Activated CD8-positive, alpha-beta T cell treated with anti-CD3 and anti-CD28 coated beads for 36 hours (primary cell): ENCODE measurements around the gene OGFRL1. TPM values are rescaled to one million over a fixed set of nuclear protein-coding genes. Genes with fewer than 3 reads are reported as not detected.

Experiments used
- ATAC-seq: fragments of 200-7000 bp; cut with Tn5 transposase; one replicate; pipeline ENCODE4 v1.10.0; 2021; ENCODE audit warnings: mild to moderate bottlenecking, moderate library complexity
- CTCF ChIA-PET: fragments of 350-600 bp; sonication (Branson Sonifier 250); formaldehyde crosslinking; loops from one replicate; lab custom pipeline; 2021; ENCODE audit warnings: antibody characterized with exemption; lab: Charles Lee
- POLR2A ChIA-PET: fragments of 350-600 bp; sonication (Branson Sonifier 250); formaldehyde crosslinking; loops from one replicate; lab custom pipeline; 2021; ENCODE audit warnings: antibody characterized with exemption; lab: Charles Lee
- DNase-seq: peaks from one replicate; pipeline ENCODE4 v3.0.0-alpha.2; 2020
- H3K27ac Mint-ChIP-seq: one replicate; pipeline ENCODE4 v1.8.0; 2021; ENCODE audit warnings: mild to moderate bottlenecking, mixed read lengths
- H3K27me3 Mint-ChIP-seq: one replicate; pipeline ENCODE4 v1.8.0; 2021; ENCODE audit warnings: mixed read lengths
- H3K36me3 Mint-ChIP-seq: one replicate; pipeline ENCODE4 v1.8.0; 2021; ENCODE audit warnings: low read depth, mixed read lengths
- H3K4me1 Mint-ChIP-seq: one replicate; pipeline ENCODE4 v1.8.0; 2021; ENCODE audit warnings: low read depth, mixed read lengths
- H3K4me3 Mint-ChIP-seq: one replicate; pipeline ENCODE4 v1.8.0; 2021; ENCODE audit warnings: mild to moderate bottlenecking, moderate library complexity, mixed read lengths
- H3K9me3 Mint-ChIP-seq: one replicate; pipeline ENCODE4 v1.8.0; 2021; ENCODE audit warnings: mixed read lengths
- CTCF ChIP-seq: fragments of 200-600 bp; IDR thresholded peaks from one replicate; pipeline ENCODE4 v1.8.0; 2022; ENCODE audit warnings: antibody characterized with exemption, mild to moderate bottlenecking
- intact Hi-C: fragments of 100-400 bp; cut with micrococcal nuclease; formaldehyde crosslinking; loops from one replicate; pipeline ENCODE4 v1.10.0; 2022
- total RNA-seq, 2 experiments: library from RNA; stranded (reverse); gene quantifications; one replicate each; pipeline ENCODE4 v1.2.3, GENCODE V29; 2021

The OGFRL1 gene
- total RNA-seq, 2 experiments from 2014 or later, result 4.6 TPM

- Mint-ChIP-seq H3K27me3 (no peaks in the 10 kb centered on the region), H3K9me3 (no peaks in the 10 kb centered on the region), H3K4me3 (no peak overlapping the region), H3K4me1 (peaks cover 4% of the 10 kb centered on the region), H3K36me3 (no peaks in the 10 kb centered on the region), H3K27ac (no peak overlapping the region)
- intact Hi-C loops, result no loop called here
- ChIA-PET POLR2A (interaction anchor here (0.7 kb wide), 1 partner anchor 10 kb away, joined by 3 read pairs; no protein-coding TSS in a partner anchor), CTCF (no interaction called here)
- no peak for DNase-seq
- ATAC-seq, result peak; percentile 30
- TF ChIP-seq CTCF, result no peak
These were observed 40.3 kb upstream of the OGFRL1 start for GRCh38 chr6:71248306-71248765.

- POLR2A ChIA-PET, result interaction anchor here (0.7 kb wide), 3 partner anchors 9 to 1703 kb away, joined by 3 read pairs; no protein-coding TSS in a partner anchor
- intact Hi-C loops, result no loop called here
- H3K36me3 Mint-ChIP-seq, result no peaks in the 10 kb centered on the region
- no peak overlapping the region for H3K4me3 Mint-ChIP-seq
- no peak for TF ChIP-seq CTCF
- H3K27me3 Mint-ChIP-seq, result no peaks in the 10 kb centered on the region
- CTCF ChIA-PET, result interaction anchor here (1.1 kb wide), 1 partner anchor 9 kb away, joined by 3 read pairs; no protein-coding TSS in a partner anchor
- no peak for ATAC-seq
- H3K9me3 Mint-ChIP-seq, result no peaks in the 10 kb centered on the region
- no peak for DNase-seq
- peaks cover 4% of the 10 kb centered on the region for H3K4me1 Mint-ChIP-seq
- no peak overlapping the region for H3K27ac Mint-ChIP-seq
These were observed 39.6 kb upstream of the OGFRL1 start for GRCh38 chr6:71248878-71249544.

GRCh38 chr6:71250099-71250602 is 38.5 kb upstream of the OGFRL1 start:
- no peak overlapping the region for H3K4me3 Mint-ChIP-seq
- no peaks in the 10 kb centered on the region for H3K27me3 Mint-ChIP-seq
- no peak for TF ChIP-seq CTCF
- ChIA-PET CTCF (interaction anchor here (1.1 kb wide), 1 partner anchor 8 kb away, joined by 3 read pairs; no protein-coding TSS in a partner anchor), POLR2A (no interaction called here)
- H3K27ac Mint-ChIP-seq, result no peak overlapping the region
- H3K9me3 Mint-ChIP-seq, result no peaks in the 10 kb centered on the region
- intact Hi-C loops, result no loop called here
- H3K4me1 Mint-ChIP-seq, result peaks cover 4% of the 10 kb centered on the region
- DNase-seq (no peak), ATAC-seq (no peak)
- H3K36me3 Mint-ChIP-seq, result no peaks in the 10 kb centered on the region

- no peak overlapping the region for H3K27ac Mint-ChIP-seq
- peaks cover 4% of the 10 kb centered on the region for H3K4me1 Mint-ChIP-seq
- H3K9me3 Mint-ChIP-seq, result no peaks in the 10 kb centered on the region
- intact Hi-C loops, result no loop called here
- no peaks in the 10 kb centered on the region for H3K36me3 Mint-ChIP-seq
- H3K27me3 Mint-ChIP-seq, result peaks cover 2% of the 10 kb centered on the region
- ATAC-seq, result no peak
- ChIA-PET POLR2A (no interaction called here), CTCF (no interaction called here)
- no peak for DNase-seq
- H3K4me3 Mint-ChIP-seq, result no peak overlapping the region
- TF ChIP-seq CTCF, result no peak
These were observed 36.2 kb upstream of the OGFRL1 start for GRCh38 chr6:71252410-71252809.

- H3K9me3 Mint-ChIP-seq, result no peaks in the 10 kb centered on the region
- TF ChIP-seq CTCF, result no peak
- POLR2A ChIA-PET, result no interaction called here
- CTCF ChIA-PET, result no interaction called here
- peaks cover 4% of the 10 kb centered on the region for H3K4me1 Mint-ChIP-seq
- DNase-seq (no peak), ATAC-seq (no peak)
- H3K27ac Mint-ChIP-seq, result no peak overlapping the region
- intact Hi-C loops, result no loop called here
- H3K36me3 Mint-ChIP-seq, result no peaks in the 10 kb centered on the region
- H3K27me3 Mint-ChIP-seq, result peaks cover 2% of the 10 kb centered on the region
- H3K4me3 Mint-ChIP-seq, result no peak overlapping the region
These were observed 35.7 kb upstream of the OGFRL1 start for GRCh38 chr6:71252960-71253359.
